PFSK-1 (cell line): ENCODE measurements around the gene DEFB121.

Experiments used
- FOXP2 ChIP-seq: optimal IDR thresholded peaks from 2 replicates; pipeline ENCODE3; 2011; ENCODE audit warnings: borderline replicate concordance, control low read depth, inconsistent platforms; ENCODE audit not compliant: insufficient read depth; ENCODE audit errors: extremely low read length, extremely low read depth
- POLR2AphosphoS5 ChIP-seq: IDR thresholded peaks from 2 replicates; pipeline ENCODE4 v1.6.1; 2012; ENCODE audit warnings: low read depth, mild to moderate bottlenecking, control low read depth, low read length, moderate library complexity
- REST ChIP-seq, 2 experiments: IDR thresholded peaks; 2 replicates each; pipeline versions ENCODE4 v1.6.1 to v1.8.0; 2011 to 2012; ENCODE audit warnings: low read depth in 2 of 2, low read length in 2 of 2, control low read depth in 1 of 2, inconsistent platforms in 1 of 2, mild to moderate bottlenecking in 1 of 2, moderate library complexity in 1 of 2; ENCODE audit not compliant: insufficient read depth in 1 of 2
- SIN3A ChIP-seq: IDR thresholded peaks from 2 replicates; pipeline ENCODE4 v1.6.1; 2012; ENCODE audit warnings: mild to moderate bottlenecking, low read length, moderate library complexity, borderline replicate concordance; ENCODE audit not compliant: insufficient read depth
- TAF1 ChIP-seq: IDR thresholded peaks from 2 replicates; pipeline ENCODE4 v1.6.1; 2012; ENCODE audit warnings: low read length, control low read depth, borderline replicate concordance; ENCODE audit not compliant: insufficient read depth

DEFB121 gene

GRCh38 chr20:31440012-31440659 lies 34.1 kb upstream of the DEFB121 start, which contains the start of gene DEFB123:
DEFB123 (plus strand) TSS chr20:31440632; CDS start chr20:31440699, 67 bp downstream.
- TF ChIP-seq FOXP2 (no peak), TAF1 (no peak), POLR2AphosphoS5 (no peak), REST (IDR thresholded peaks at IDR 0.05; ENCODE audit: insufficient read depth in 1 of 2, low read depth in 2 of 2, low read length in 2 of 2) (no peak), SIN3A (no peak)

- TF ChIP-seq FOXP2 (no peak), POLR2AphosphoS5 (no peak), SIN3A (no peak), TAF1 (no peak), REST (IDR thresholded peaks at IDR 0.05; ENCODE audit: insufficient read depth in 1 of 2, low read depth in 2 of 2, low read length in 2 of 2) (no peak)
These were observed 24.6 kb upstream of the DEFB121 start for GRCh38 chr20:31430568-31431115.

GRCh38 chr20:31425797-31426196 lies 19.8 kb upstream of the DEFB121 start:
- TF ChIP-seq FOXP2 (no peak), TAF1 (no peak), POLR2AphosphoS5 (no peak), REST (IDR thresholded peaks at IDR 0.05; ENCODE audit: insufficient read depth in 1 of 2, low read depth in 2 of 2, low read length in 2 of 2) (no peak), SIN3A (no peak)

- TF ChIP-seq TAF1 = no peak
- no peak for TF ChIP-seq FOXP2
- TF ChIP-seq POLR2AphosphoS5 = no peak
- TF ChIP-seq SIN3A = no peak
- no peak for TF ChIP-seq REST (IDR thresholded peaks at IDR 0.05; ENCODE audit: insufficient read depth in 1 of 2, low read depth in 2 of 2, low read length in 2 of 2)
These were observed 12.3 kb upstream of the DEFB121 start for GRCh38 chr20:31418307-31418706.

DNA sequence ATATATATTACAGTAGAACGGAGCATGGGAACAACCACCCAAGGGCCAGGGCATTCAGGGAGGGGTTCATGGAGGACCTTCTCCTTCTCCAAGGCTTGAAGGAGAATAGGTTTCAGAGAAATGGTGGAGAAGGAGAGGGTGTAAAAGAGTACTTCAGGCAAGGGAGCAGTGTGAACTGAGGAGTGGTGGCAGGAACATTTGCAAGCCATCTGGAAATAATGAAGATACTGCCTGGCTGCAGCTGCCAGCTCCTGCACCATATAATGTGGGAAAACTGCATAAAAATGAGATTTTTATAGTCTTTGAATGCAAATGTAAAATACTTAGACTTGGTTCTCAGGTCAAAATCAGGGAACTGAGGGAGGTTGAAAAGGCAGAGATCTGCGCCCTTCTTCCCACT lies 9.6 kb upstream of the DEFB121 start:
- TF ChIP-seq FOXP2 (no peak), SIN3A (no peak), TAF1 (no peak), REST (IDR thresholded peaks at IDR 0.05; ENCODE audit: insufficient read depth in 1 of 2, low read depth in 2 of 2, low read length in 2 of 2) (no peak), POLR2AphosphoS5 (no peak)
